GM13976 (cell line): ENCODE data around the gene ARHGAP26.

Experiments
- DNase-seq: peaks from one replicate; pipeline ENCODE4 v3.0.0; 2012; ENCODE audit warnings: low spot score
- in situ Hi-C: fragments of 300-500 bp; cut with MboI; formaldehyde crosslinking; loops from one replicate; pipeline ENCODE4 v1.12.0; 2022; ENCODE audit warnings: low sequenced_read_pairs, mixed read lengths, inconsistent platforms; ENCODE audit not compliant: unreplicated experiment
- TF ChIP-seq, protein P1 (sequence below): IDR thresholded peaks from 2 replicates; pipeline ENCODE4 v1.5.1; 2012; ENCODE audit warnings: borderline replicate concordance, mild to moderate bottlenecking; ENCODE audit not compliant: insufficient read depth; ENCODE audit errors: extremely low read depth, missing control alignments, control extremely low read depth

Gene ARHGAP26

DNA sequence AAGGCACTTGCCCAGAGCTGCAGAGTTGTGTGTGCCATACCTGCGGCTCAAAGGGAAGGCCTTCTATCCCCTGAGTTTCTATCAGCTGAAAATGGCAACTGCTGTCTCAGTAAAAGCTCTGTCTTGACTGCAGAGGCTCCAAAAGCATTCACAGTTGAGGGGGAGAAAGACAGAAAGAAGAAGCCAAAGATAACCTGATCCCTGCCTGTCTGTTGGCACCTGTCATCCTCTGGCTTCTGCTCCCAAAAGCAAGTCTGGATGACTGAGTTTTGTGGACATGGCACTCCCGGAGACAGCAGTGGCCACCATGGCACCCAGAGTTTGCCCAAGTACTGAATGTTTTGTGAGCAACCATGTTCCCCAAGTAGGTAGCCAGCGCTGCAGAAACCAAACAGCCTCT is 456.7 kb downstream of the ARHGAP26 start:
- DNase-seq: no peak
- TF ChIP-seq, protein P1, sequence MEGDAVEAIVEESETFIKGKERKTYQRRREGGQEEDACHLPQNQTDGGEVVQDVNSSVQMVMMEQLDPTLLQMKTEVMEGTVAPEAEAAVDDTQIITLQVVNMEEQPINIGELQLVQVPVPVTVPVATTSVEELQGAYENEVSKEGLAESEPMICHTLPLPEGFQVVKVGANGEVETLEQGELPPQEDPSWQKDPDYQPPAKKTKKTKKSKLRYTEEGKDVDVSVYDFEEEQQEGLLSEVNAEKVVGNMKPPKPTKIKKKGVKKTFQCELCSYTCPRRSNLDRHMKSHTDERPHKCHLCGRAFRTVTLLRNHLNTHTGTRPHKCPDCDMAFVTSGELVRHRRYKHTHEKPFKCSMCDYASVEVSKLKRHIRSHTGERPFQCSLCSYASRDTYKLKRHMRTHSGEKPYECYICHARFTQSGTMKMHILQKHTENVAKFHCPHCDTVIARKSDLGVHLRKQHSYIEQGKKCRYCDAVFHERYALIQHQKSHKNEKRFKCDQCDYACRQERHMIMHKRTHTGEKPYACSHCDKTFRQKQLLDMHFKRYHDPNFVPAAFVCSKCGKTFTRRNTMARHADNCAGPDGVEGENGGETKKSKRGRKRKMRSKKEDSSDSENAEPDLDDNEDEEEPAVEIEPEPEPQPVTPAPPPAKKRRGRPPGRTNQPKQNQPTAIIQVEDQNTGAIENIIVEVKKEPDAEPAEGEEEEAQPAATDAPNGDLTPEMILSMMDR: no peak
- in situ Hi-C loops: loop anchor here (5.0 kb wide), 1 partner anchor 170 kb away; no protein-coding TSS in a partner anchor

DNA sequence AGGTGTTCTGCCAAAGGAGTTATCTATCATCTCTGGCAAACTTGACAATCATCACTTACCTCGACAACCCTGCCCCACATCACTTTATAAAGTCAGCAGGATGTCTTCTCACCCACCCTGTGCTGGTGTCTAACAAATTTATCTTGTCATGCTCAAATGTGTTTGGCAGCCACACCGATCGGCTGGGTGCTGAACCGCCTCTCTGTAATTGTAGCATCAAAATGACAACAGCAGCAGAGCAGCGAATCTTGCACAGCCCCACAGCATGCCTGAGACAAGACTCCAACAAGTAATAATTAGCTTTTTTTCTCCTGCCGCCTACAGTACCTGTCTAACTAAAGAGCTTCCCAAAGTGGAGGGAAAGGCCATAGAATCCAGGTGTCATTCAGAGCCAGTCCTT is 457.1 kb downstream of the ARHGAP26 start:
- DNase-seq: no peak
- in situ Hi-C loops: loop anchor here (5.0 kb wide), 1 partner anchor 170 kb away; no protein-coding TSS in a partner anchor
- TF ChIP-seq, protein P1: no peak

DNA sequence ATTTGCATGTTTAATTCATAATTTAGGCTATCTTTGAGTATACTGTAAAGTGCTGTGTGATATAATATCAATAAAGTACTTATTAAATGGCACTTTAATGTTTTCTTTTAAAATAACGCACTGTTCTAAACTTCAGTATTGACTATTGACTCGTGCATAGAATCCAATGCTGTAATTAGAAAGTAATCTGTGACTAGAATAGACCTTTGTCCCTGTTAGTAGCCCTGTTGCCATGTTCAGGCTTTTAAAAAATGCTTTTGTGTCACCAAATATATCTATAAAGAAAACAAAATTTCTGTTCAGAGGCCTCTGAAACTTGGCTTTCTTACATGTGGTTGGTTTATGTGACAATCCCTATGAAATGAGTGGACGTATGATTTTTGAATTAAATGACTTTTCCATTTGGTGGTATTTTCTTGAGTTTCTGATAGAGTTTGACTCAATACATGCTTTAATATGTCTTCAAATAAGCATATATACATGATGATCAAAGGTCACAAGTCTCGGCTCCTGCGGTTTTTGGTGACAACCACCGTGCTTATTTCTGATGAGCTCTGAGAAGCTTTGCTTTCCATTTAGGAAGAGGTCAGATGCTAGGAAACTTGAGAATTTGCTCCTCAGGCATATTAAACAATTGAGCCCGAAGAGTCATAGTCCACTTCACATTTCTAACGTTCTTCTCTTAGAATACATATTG is 458.6 kb downstream of the ARHGAP26 start:
- TF ChIP-seq, protein P1: no peak
- no peak for DNase-seq
- in situ Hi-C loops: loop anchor here (5.0 kb wide), 1 partner anchor 169 kb away; no protein-coding TSS in a partner anchor

DNA sequence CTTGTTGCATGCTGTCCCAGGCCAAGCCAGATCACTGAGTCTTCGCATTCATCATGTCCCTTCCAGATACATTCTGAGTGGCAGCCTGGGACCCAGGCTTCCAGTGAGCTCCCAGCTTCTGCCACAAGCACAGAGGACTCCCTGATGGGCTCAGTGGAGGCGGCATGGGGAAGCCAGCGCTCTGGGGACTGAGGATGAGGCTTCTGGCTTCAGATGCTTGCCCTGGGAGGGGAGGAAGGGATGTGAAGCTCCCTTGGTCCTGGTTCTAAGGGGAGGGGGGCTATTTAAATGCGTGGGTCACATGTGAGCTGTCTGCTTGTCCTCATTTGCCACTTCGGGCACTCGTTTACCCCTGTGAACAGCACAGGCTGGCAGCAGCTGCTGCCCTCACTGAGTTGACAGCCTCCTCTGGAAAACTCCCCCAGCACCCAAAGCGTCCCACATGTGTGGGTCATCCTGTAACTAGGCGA is 459.3 kb downstream of the ARHGAP26 start:
- TF ChIP-seq, protein P1: no peak
- in situ Hi-C loops: loop anchor here (5.0 kb wide), 1 partner anchor 168 kb away; no protein-coding TSS in a partner anchor
- DNase-seq: no peak

DNA sequence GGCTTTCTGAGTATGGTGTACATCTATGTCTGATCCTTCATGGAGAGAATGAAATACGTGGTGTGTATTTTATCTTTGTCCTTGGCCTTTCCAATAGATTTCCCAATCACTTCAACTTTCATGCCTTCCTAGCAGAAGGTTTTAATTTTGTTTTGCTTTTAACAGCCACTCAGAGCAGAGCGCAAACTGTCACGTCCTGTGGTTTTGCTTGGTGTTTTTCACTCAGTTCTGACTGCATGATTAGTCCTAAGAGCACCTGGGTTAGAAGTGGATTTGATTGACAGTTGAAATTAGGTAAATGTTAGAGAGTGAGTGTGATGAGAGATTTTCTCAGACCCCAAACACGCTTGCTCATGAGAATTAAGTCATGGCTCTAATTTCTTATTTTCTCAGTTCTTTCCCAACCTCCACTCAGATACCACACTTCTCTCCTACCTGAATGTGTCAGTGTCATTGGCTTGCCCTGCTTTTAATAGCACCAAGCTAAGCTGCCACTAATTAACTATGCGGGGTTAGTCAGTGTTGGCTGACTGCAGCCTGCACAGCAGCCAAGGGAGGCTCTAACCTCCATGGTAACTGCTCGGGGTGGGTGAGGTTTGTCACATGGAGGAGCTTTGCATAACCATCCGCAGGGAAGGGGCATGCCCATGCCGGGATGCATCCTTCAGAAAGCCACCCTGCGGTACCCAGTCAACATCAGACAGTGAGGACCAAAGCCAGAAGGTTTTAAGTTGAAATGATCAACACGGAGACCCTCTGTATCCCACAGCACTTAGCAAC is 459.9 kb downstream of the ARHGAP26 start:
- in situ Hi-C loops: loop anchor here (5.0 kb wide), 1 partner anchor 167 kb away; no protein-coding TSS in a partner anchor
- TF ChIP-seq, protein P1: no peak
- DNase-seq: peak; percentile 79

DNA sequence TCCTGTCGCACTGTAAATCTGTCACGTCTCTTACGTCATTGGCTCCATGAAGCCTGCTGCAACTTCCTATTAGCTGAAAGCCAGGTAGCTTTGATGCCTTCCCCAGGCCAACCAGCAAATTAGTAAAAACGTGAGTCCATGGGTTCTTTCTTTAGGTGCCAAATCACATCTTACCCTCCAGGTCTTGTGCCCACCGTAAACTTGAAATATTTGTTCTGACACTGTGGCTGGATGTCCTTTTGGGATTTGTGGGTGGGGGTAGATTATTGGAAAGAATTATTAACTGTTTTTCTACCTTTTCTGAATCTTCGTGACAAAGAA is 460.5 kb downstream of the ARHGAP26 start:
- TF ChIP-seq, protein P1: no peak
- in situ Hi-C loops: no loop called here
- no peak for DNase-seq
